ENCODE measurements around the gene ZNF516.
A peak's percentile ranks its signal among the peaks of the same experiment; 100 is the strongest.

- TF ChIP-seq CTCF (IDR thresholded peaks at IDR 0.05; ENCODE audit: low read depth, low read length, missing input control) (no peak), RAD21 (IDR thresholded peaks at IDR 0.05) (peak; percentile 21 to 36), ZBTB33 (IDR thresholded peaks at IDR 0.05) (no peak), MAX (IDR thresholded peaks at IDR 0.05) (no peak), GABPA (IDR thresholded peaks at IDR 0.05 in 1 of 2, conservative IDR thresholded peaks at IDR 0.05 in 1 of 2) (no peak), REST (IDR thresholded peaks at IDR 0.05) (no peak), YY1 (IDR thresholded peaks at IDR 0.05) (peak; percentile 60), HNF4A (conservative IDR thresholded peaks at IDR 0.05) (peak; percentile 12 to 17), RXRA (IDR thresholded peaks at IDR 0.05) (peak; percentile 27 to 41)
Observed at GRCh38 chr18:76416911-76417310, 78.1 kb downstream of the ZNF516 start.

Data from liver (tissue), 3 donors.